Caco-2 (cell line): Measurements from ENCODE around the gene UNC119. TPM values are rescaled to one million over a fixed set of nuclear protein-coding genes. Genes with fewer than 3 reads are reported as not detected.
"Not testable (repeated sequence)": the region's sequence is repeated elsewhere in the genome, so short reads cannot be mapped to it uniquely, and the experiment has no call there.

Source experiments
- BruUV-seq: library from RNA; stranded (reverse); fragments of 400-500 nt; replicated peaks from 2 replicates; lab custom pipeline; 2021; lab: Mats Ljungman, UMichigan
- CTCF ChIA-PET: fragments of 300-600 bp; sonication (Branson Sonifier 250); formaldehyde crosslinking; loops from one replicate; lab custom pipeline; 2022; ENCODE audit warnings: antibody characterized with exemption; lab: Charles Lee
- POLR2A ChIA-PET: fragments of 300-600 bp; sonication (Branson Sonifier 250); formaldehyde crosslinking; loops from one replicate; lab custom pipeline; 2022; ENCODE audit warnings: antibody characterized with exemption; lab: Charles Lee
- DNase-seq, 2 experiments: peaks; one replicate each; pipeline versions ENCODE4 v3.0.0 to v3.0.0-alpha.2; 2020 to 2022
- H3K27me3 ChIP-seq: replicated peaks from 2 replicates; pipeline ENCODE4 v1.6.0; 2011; ENCODE audit warnings: low read length; ENCODE audit not compliant: control insufficient read depth, insufficient read depth
- H3K36me3 ChIP-seq: 2 replicates; pipeline ENCODE4 v1.5.1; 2011; ENCODE audit warnings: low read length; ENCODE audit not compliant: control insufficient read depth, insufficient read depth
- H3K4me1 ChIP-seq: fragments of 250-450 bp; sonication (Bioruptor Pico); 2 replicates; pipeline ENCODE4 v1.5.1; 2020; ENCODE audit warnings: mild to moderate bottlenecking
- H3K4me3 ChIP-seq: 2 replicates; pipeline ENCODE4 v1.5.1; 2011; ENCODE audit warnings: low read depth, mild to moderate bottlenecking, control low read depth, low read length
- H3K9me3 ChIP-seq: fragments of 250-450 bp; sonication (Bioruptor Pico); 2 replicates; pipeline ENCODE4 v1.5.1; 2020; ENCODE audit warnings: mild to moderate bottlenecking, moderate library complexity
- H3K27ac Mint-ChIP-seq: one replicate; pipeline ENCODE4 v1.8.0; 2022; ENCODE audit warnings: mixed read lengths; ENCODE audit not compliant: unreplicated experiment
- H3K27me3 Mint-ChIP-seq: one replicate; pipeline ENCODE4 v1.8.0; 2022; ENCODE audit warnings: mixed read lengths; ENCODE audit not compliant: insufficient read depth, unreplicated experiment
- H3K36me3 Mint-ChIP-seq: one replicate; pipeline ENCODE4 v1.8.0; 2022; ENCODE audit warnings: mild to moderate bottlenecking, mixed read lengths; ENCODE audit not compliant: insufficient read depth, unreplicated experiment
- H3K4me1 Mint-ChIP-seq: one replicate; pipeline ENCODE4 v1.8.0; 2022; ENCODE audit warnings: low read depth, mixed read lengths; ENCODE audit not compliant: unreplicated experiment
- H3K4me3 Mint-ChIP-seq: one replicate; pipeline ENCODE4 v1.8.0; 2022; ENCODE audit warnings: mild to moderate bottlenecking, moderate library complexity, mixed read lengths; ENCODE audit not compliant: unreplicated experiment
- H3K9me3 Mint-ChIP-seq: one replicate; pipeline ENCODE4 v1.8.0; 2022; ENCODE audit warnings: mixed read lengths; ENCODE audit not compliant: unreplicated experiment
- CTCF ChIP-seq, 2 experiments: fragments of 200-600 bp in 1 of 2; IDR thresholded peaks; 1 replicate in 1 of 2; 2 replicates in 1 of 2; pipeline versions ENCODE4 v1.5.1 to v1.8.0; 2011 to 2022; ENCODE audit warnings: antibody characterized with exemption in 1 of 2, control low read depth in 1 of 2, inconsistent platforms in 1 of 2, low read depth in 1 of 2, low read length in 1 of 2, mild to moderate bottlenecking in 1 of 2, moderate library complexity in 1 of 2; ENCODE audit not compliant: insufficient read depth in 1 of 2, severe bottlenecking in 1 of 2, unreplicated experiment in 1 of 2
- intact Hi-C: fragments of 100-400 bp; cut with micrococcal nuclease; formaldehyde crosslinking; loops from one replicate; pipeline ENCODE4 v1.10.0; 2022; ENCODE audit not compliant: unreplicated experiment
- total RNA-seq: library from RNA; stranded (reverse); gene quantifications from 2 replicates; pipeline ENCODE4 v1.2.3, GENCODE V29; 2022

Gene UNC119
- total RNA-seq, 1 experiment from 2014 or later: 40.5 TPM

GRCh38 chr17:28578246-28579195 is 26.1 kb upstream of the UNC119 start:
- Mint-ChIP-seq H3K4me1 (peaks cover 7% of the 10 kb centered on the region), H3K9me3 (no peaks in the 10 kb centered on the region), H3K4me3 (no peak overlapping the region), H3K36me3 (peaks cover 5% of the 10 kb centered on the region), H3K27ac (no peak overlapping the region), H3K27me3 (no peaks in the 10 kb centered on the region)
- H3K9me3 ChIP-seq: no peaks in the 10 kb centered on the region
- H3K36me3 ChIP-seq: peaks cover 5% of the 10 kb centered on the region
- TF ChIP-seq CTCF (IDR thresholded peaks at IDR 0.05; ENCODE audit: insufficient read depth in 1 of 2, low read depth in 1 of 2, low read length in 1 of 2, severe bottlenecking in 1 of 2, unreplicated experiment in 1 of 2): no peak
- DNase-seq: no peak
- POLR2A ChIA-PET: no interaction called here
- H3K4me3 ChIP-seq: no peak overlapping the region
- peaks cover 12% of the 10 kb centered on the region for H3K4me1 ChIP-seq
- CTCF ChIA-PET: no interaction called here
- BruUV-seq: no TSS peak
- no peaks in the 10 kb centered on the region for H3K27me3 ChIP-seq
- intact Hi-C loops: loop anchor here (10.0 kb wide), 1 partner anchor 244 kb away; the partner anchor contains the start of genes IFT20 and TNFAIP1

GRCh38 chr17:28577466-28577824 is 25.0 kb upstream of the UNC119 start:
- no peak overlapping the region for H3K4me3 Mint-ChIP-seq
- intact Hi-C loops: loop anchor here (2.0 to 10.0 kb wide), 3 partner anchors 21 to 243 kb away; partner anchors contain the start of genes IFT20, SPAG5, TNFAIP1 and UNC119
- POLR2A ChIA-PET: no interaction called here
- H3K27me3 Mint-ChIP-seq: no peaks in the 10 kb centered on the region
- H3K4me3 ChIP-seq: no peak overlapping the region
- no peaks in the 10 kb centered on the region for H3K9me3 ChIP-seq
- TF ChIP-seq CTCF (IDR thresholded peaks at IDR 0.05; ENCODE audit: insufficient read depth in 1 of 2, low read depth in 1 of 2, low read length in 1 of 2, severe bottlenecking in 1 of 2, unreplicated experiment in 1 of 2): no peak
- H3K27ac Mint-ChIP-seq: peak overlapping the region; percentile 40
- peaks cover 15% of the 10 kb centered on the region for H3K4me1 Mint-ChIP-seq
- H3K36me3 Mint-ChIP-seq: peaks cover 5% of the 10 kb centered on the region
- H3K9me3 Mint-ChIP-seq: no peaks in the 10 kb centered on the region
- BruUV-seq: no TSS peak
- peaks cover 5% of the 10 kb centered on the region for H3K36me3 ChIP-seq
- no peaks in the 10 kb centered on the region for H3K27me3 ChIP-seq
- DNase-seq: no peak
- CTCF ChIA-PET: interaction anchor here (0.6 kb wide), 1 partner anchor 482 kb away, joined by 4 read pairs; no protein-coding TSS in a partner anchor
- peaks cover 18% of the 10 kb centered on the region for H3K4me1 ChIP-seq

GRCh38 chr17:28576758-28577465 is 24.5 kb upstream of the UNC119 start, which contains the start of gene ALDOC:
TSS of gene ALDOC (minus strand) at chr17:28576895. CDS start at chr17:28575532, 1,363 bp downstream.
- ChIA-PET CTCF (interaction anchor here (0.6 to 1.0 kb wide), 4 partner anchors 24 to 142 kb away, joined by 3 read pairs; partner anchors contain the start of gene RPL23A), POLR2A (interaction anchor here (0.5 to 1.0 kb wide), 7 partner anchors 9 to 1533 kb away, joined by 3 to 9 read pairs (median 4); partner anchors contain the start of genes SDF2, SUPT6H and TNFAIP1)
- intact Hi-C loops: loop anchor here (2.0 to 10.0 kb wide), 3 partner anchors 22 to 242 kb away; partner anchors contain the start of genes IFT20, SPAG5, TNFAIP1 and UNC119
- H3K4me3 ChIP-seq: peak within 1 kb of the TSS; percentile 34
- H3K9me3 ChIP-seq: no peaks in the 10 kb centered on the region
- H3K27me3 ChIP-seq: no peaks in the 10 kb centered on the region
- no peak for TF ChIP-seq CTCF (IDR thresholded peaks at IDR 0.05; ENCODE audit: insufficient read depth in 1 of 2, low read depth in 1 of 2, low read length in 1 of 2, severe bottlenecking in 1 of 2, unreplicated experiment in 1 of 2)
- H3K36me3 Mint-ChIP-seq: peaks cover 5% of the 10 kb centered on the region
- peaks cover 23% of the 10 kb centered on the region for H3K4me1 ChIP-seq
- no peaks in the 10 kb centered on the region for H3K9me3 Mint-ChIP-seq
- H3K27me3 Mint-ChIP-seq: no peaks in the 10 kb centered on the region
- peaks cover 20% of the 10 kb centered on the region for H3K4me1 Mint-ChIP-seq
- H3K4me3 Mint-ChIP-seq: peak within 1 kb of the TSS; percentile 61
- BruUV-seq: no TSS peak
- H3K36me3 ChIP-seq: peaks cover 4% of the 10 kb centered on the region
- peak; percentile 96 to 97 for DNase-seq
- peak within 1 kb of the TSS; percentile 40 for H3K27ac Mint-ChIP-seq

GRCh38 chr17:28576016-28576415 is 23.6 kb upstream of the UNC119 start:
- Histone ChIP-seq H3K4me1 (peaks cover 24% of the 10 kb centered on the region), H3K4me3 (peak overlapping the region; percentile 19)
- H3K36me3 ChIP-seq, H3K27me3 ChIP-seq, H3K9me3 Mint-ChIP-seq, H3K9me3 ChIP-seq, H3K36me3 Mint-ChIP-seq, BruUV-seq, H3K27me3 Mint-ChIP-seq, POLR2A ChIA-PET, CTCF ChIA-PET, H3K27ac Mint-ChIP-seq, DNase-seq: not testable (repeated sequence)
- Mint-ChIP-seq H3K4me1 (peaks cover 20% of the 10 kb centered on the region), H3K4me3 (peak overlapping the region; percentile 61)
- intact Hi-C loops: loop anchor here (2.0 to 10.0 kb wide), 3 partner anchors 23 to 241 kb away; partner anchors contain the start of genes IFT20, SPAG5, TNFAIP1 and UNC119
